GM12864 (cell line): ENCODE measurements around the gene SIGLEC7.

Source experiments
- DNase-seq: peaks from one replicate; pipeline ENCODE4 v3.0.0-alpha.2; 2011; ENCODE audit warnings: low read depth
- H3K4me3 ChIP-seq: 2 replicates; pipeline ENCODE4 v1.5.1; 2011; ENCODE audit warnings: mild to moderate bottlenecking, low read depth, low read length, control low read depth
- TF ChIP-seq, protein P1 (sequence below): IDR thresholded peaks from 2 replicates; pipeline ENCODE4 v1.5.1; 2011; ENCODE audit warnings: low read depth, mild to moderate bottlenecking, moderate library complexity, low read length, control low read depth, inconsistent platforms; ENCODE audit errors: missing control alignments

SIGLEC7 gene

DNA sequence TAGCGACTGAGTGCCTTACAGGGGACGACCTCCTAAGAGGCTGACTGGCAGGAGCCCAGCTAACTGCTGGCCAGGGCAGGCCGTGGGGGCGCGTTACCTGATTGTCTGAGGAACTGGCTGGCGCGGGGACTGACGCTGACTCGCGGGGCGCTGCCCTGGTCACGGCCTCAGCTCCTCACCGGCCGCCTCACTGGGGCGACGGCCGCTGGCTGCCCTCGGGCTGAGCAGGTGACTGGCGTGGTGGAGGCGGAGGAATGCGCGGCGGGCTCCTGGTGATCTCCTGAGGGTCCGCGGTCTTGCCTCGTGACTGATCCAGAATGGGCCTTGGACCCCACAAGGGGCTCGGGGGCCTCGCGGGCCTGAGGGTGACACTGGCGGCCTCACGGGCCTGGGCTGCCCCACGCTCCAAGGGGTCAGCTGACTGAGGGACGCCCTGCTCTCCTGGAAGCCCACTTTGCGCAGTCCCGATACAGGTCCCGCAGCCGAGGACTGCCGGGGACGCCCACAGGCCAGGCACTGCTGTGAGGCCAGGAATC is 39.3 kb downstream of the SIGLEC7 start:
- no peak overlapping the region for H3K4me3 ChIP-seq
- TF ChIP-seq, protein P1, sequence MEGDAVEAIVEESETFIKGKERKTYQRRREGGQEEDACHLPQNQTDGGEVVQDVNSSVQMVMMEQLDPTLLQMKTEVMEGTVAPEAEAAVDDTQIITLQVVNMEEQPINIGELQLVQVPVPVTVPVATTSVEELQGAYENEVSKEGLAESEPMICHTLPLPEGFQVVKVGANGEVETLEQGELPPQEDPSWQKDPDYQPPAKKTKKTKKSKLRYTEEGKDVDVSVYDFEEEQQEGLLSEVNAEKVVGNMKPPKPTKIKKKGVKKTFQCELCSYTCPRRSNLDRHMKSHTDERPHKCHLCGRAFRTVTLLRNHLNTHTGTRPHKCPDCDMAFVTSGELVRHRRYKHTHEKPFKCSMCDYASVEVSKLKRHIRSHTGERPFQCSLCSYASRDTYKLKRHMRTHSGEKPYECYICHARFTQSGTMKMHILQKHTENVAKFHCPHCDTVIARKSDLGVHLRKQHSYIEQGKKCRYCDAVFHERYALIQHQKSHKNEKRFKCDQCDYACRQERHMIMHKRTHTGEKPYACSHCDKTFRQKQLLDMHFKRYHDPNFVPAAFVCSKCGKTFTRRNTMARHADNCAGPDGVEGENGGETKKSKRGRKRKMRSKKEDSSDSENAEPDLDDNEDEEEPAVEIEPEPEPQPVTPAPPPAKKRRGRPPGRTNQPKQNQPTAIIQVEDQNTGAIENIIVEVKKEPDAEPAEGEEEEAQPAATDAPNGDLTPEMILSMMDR, result no peak
- no peak for DNase-seq

DNA sequence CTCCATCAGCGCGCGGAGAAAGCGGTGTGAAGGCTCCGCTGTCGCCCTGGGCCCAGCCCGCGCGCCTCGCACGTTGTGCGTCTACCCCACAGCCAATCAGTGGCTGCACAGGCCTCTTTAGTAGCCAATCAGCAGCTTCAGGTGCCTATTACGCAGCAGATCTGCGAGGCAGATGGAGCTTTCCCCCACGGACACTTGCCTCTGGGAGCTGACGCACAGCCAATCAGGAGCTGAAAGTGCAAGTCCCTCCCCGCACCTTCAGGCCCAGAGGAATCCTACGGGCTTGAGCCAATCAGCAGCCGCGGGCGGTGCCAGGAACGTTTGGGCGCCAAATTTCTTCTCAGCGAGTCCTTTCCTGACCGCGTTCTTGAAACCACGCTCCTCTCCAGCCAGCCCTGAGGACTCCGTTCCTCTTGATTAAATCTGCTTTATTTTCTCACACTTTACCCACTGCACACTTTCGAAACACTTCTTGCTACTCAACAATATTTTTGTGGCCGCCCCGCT is 39.9 kb downstream of the SIGLEC7 start:
- TF ChIP-seq, protein P1, result no peak
- DNase-seq, result no peak
- H3K4me3 ChIP-seq, result no peak overlapping the region

DNA sequence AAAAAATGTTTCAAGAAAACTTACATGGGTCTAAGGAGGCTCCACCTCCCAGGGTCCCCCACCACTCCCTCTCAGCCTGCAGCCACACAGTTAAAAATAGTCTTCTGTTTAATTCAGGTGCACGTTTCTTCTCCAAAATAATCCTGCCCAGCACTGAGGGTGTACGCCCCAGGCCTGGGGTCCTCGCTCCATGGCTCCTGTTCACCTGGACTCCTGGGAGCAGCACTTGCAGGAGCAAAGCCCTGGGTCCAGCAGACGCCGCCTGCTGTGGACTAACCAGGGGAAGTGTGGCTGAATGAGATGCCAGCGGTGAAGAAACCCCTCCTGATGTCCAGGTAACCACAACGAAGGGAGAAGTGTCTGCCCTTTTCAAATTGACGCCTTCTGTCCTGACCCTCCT is 41.5 kb downstream of the SIGLEC7 start:
- TF ChIP-seq, protein P1, result no peak
- no peak overlapping the region for H3K4me3 ChIP-seq
- no peak for DNase-seq

DNA sequence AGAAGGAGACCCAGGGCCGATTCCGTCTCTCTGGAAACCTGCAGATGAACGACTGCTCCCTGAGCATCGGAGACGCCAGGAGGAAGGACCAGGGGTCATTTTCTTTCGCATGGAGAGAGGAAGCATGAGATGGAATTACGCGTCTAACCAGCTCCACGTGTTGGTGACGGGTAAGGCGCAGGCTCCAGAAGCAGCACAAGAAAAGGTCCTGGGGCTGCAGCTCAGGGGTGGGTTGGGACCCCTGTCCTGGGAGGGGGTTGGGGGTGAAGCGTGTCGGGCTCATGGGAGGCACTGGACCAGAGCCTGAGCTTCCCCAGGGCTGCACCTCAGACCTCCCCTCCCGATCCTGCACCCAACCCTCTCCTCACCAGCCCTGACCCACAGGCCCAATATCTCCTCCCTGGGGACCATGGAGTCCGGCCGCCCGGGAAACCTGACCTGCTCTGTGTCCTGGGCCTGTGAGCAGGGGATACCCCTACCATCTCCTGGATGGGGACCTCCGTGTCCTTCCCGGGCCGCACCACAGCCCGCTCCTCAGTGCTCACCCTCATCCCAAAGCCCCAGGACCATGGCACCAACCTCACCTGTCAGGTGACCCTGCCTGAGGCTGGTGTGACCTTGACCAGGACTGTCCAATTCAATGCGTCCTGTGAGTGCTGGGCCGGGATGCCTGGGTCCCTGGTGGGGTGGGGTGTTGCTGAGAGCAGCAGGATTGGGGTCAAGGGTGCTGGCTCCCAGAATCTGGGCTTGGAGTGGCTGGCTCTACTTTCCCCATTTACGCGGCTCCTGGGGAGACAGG is 43.2 kb downstream of the SIGLEC7 start:
- H3K4me3 ChIP-seq, result no peak overlapping the region
- TF ChIP-seq, protein P1, result no peak
- no peak for DNase-seq

DNA sequence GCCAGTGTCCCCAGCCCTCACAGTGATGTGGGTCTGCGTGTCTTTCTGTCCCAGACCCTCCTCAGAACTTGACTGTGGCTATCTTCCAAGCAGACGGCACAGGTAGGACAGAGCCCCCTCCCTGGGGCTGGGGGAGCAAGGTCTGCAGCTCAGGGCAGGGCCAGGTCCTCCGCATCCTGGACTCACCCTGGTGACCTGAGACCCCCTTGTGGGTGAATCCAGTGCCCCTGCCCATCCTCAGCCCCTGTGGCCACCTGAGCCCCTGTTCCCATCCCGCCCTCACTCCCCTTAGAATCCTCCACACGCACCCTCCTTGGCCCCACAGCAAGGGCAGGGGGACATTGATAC is 43.7 kb downstream of the SIGLEC7 start:
- no peak for DNase-seq
- TF ChIP-seq, protein P1, result no peak
- no peak overlapping the region for H3K4me3 ChIP-seq

DNA sequence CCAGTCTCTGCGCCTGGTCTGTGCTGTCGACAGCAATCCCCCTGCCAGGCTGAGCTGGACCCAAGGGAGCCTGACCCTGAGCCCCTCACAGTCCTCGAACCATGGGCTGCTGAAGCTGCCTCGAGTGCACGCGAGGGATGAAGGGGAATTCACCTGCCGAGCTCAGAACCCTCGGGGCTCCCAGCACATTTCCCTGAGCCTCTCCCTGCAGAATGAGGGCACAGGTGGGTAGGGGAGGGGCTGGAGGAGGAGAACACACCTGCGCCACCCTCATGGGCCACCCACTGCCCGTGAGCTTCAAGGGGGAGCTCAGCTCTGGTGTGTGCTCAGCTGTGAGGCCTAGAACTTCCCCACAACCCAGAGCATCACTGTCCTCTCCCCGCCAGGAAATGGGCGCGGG is 44.2 kb downstream of the SIGLEC7 start:
- H3K4me3 ChIP-seq, result no peak overlapping the region
- TF ChIP-seq, protein P1, result no peak
- DNase-seq, result no peak
